Astrocyte (in vitro differentiated cells and primary cell): ENCODE data around the gene DCAF6.

Experiments
- CTCF ChIP-seq: IDR thresholded peaks from 2 replicates; pipeline ENCODE4 v1.5.1; 2011; ENCODE audit warnings: low read depth, mild to moderate bottlenecking, inconsistent platforms, low read length, moderate library complexity; ENCODE audit not compliant: insufficient read depth
- EZH2 ChIP-seq: IDR thresholded peaks from 2 replicates; pipeline ENCODE4 v1.6.1; 2012; ENCODE audit warnings: mild to moderate bottlenecking, low read length, inconsistent platforms; ENCODE audit not compliant: insufficient read depth

GRCh38 chr1:167949785-167950184, 13.3 kb downstream of the DCAF6 start:
- TF ChIP-seq CTCF (no peak), EZH2 (no peak)
